B cell (primary cell): ENCODE data around the gene CD79B. TPM values are rescaled to one million over a fixed set of nuclear protein-coding genes. Genes with fewer than 3 reads are reported as not detected.

Source experiments
- ATAC-seq: fragments of 200-7000 bp; cut with Tn5 transposase; one replicate; pipeline ENCODE4 v1.10.0; 2021; ENCODE audit warnings: low read depth, mild to moderate bottlenecking, moderate number of reproducible peaks, moderate library complexity
- CTCF ChIA-PET: fragments of 350-600 bp; sonication (Branson Sonifier 250); formaldehyde crosslinking; loops from one replicate; lab custom pipeline; 2021; ENCODE audit warnings: antibody characterized with exemption, inconsistent platforms; lab: Charles Lee
- POLR2A ChIA-PET: fragments of 350-600 bp; sonication (Branson Sonifier 250); formaldehyde crosslinking; loops from one replicate; lab custom pipeline; 2021; ENCODE audit warnings: antibody characterized with exemption; lab: Charles Lee
- DNase-seq: peaks from one replicate; pipeline ENCODE4 v3.0.0; 2013
- H2AFZ ChIP-seq: 2 replicates; pipeline ENCODE4 v1.6.1; 2012; ENCODE audit warnings: mild to moderate bottlenecking, low read depth, low read length; ENCODE audit not compliant: insufficient read depth, poor library complexity, severe bottlenecking
- H3K27ac ChIP-seq, 2 donors: 1 replicate in 1 of 2; 2 replicates in 1 of 2; pipeline ENCODE4 v1.5.1; 2012 to 2013; ENCODE audit warnings: low read length in 2 of 2, mild to moderate bottlenecking in 2 of 2, moderate library complexity in 1 of 2
- H3K27me3 ChIP-seq, 4 experiments: fragments of 200-600 bp in 1 of 4; sonication (generic) in 1 of 4; replicated peaks in 1 of 4; 1 replicate in 2 of 4; 2 replicates in 2 of 4; pipeline versions ENCODE4 v1.6.1 to v1.7.0; 2013 to 2016; ENCODE audit warnings: low read length in 3 of 4, mild to moderate bottlenecking in 2 of 4, mixed read lengths in 1 of 4, moderate library complexity in 1 of 4; ENCODE audit not compliant: insufficient read depth in 4 of 4, control insufficient read depth in 3 of 4; ENCODE audit errors: control extremely low read depth in 1 of 4
- H3K36me3 ChIP-seq, 2 experiments: replicated peaks in 1 of 2; 1 replicate in 1 of 2; 2 replicates in 1 of 2; pipeline versions ENCODE4 v1.6.1 to v1.7.1; 2013; ENCODE audit warnings: low read length in 1 of 2; ENCODE audit not compliant: insufficient read depth in 2 of 2, control insufficient read depth in 1 of 2; ENCODE audit errors: control extremely low read depth in 1 of 2, extremely low read depth in 1 of 2
- H3K4me1 ChIP-seq, 2 donors: fragments of 200-600 bp in 1 of 2; sonication (generic) in 1 of 2; 1 replicate in 1 of 2; 2 replicates in 1 of 2; pipeline versions ENCODE4 v1.5.1 to v1.6.1; 2013 to 2017; ENCODE audit warnings: low read length in 2 of 2; ENCODE audit not compliant: control insufficient read depth in 2 of 2, insufficient read depth in 2 of 2
- H3K4me2 ChIP-seq: replicated peaks from 2 replicates; pipeline ENCODE3; 2012; ENCODE audit warnings: mild to moderate bottlenecking, low read depth, low read length; ENCODE audit not compliant: poor library complexity, severe bottlenecking
- H3K4me3 ChIP-seq, 5 experiments: fragments of 200-600 bp in 1 of 5; sonication (generic) in 1 of 5; 1 replicate in 3 of 5; 2 replicates in 2 of 5; pipeline versions ENCODE4 v1.5.1 to v1.7.0; 2011 to 2016; ENCODE audit warnings: low read length in 4 of 5, mild to moderate bottlenecking in 4 of 5, low read depth in 2 of 5, control low read depth in 1 of 5, moderate library complexity in 1 of 5; ENCODE audit not compliant: insufficient read depth in 1 of 5; ENCODE audit errors: control extremely low read depth in 1 of 5, extremely low read depth in 1 of 5
- H3K79me2 ChIP-seq: fragments of 200-600 bp; sonication (generic); one replicate; pipeline ENCODE4 v1.6.0; 2016; ENCODE audit warnings: low read length; ENCODE audit not compliant: control insufficient read depth, insufficient read depth
- H3K9ac ChIP-seq: fragments of 200-600 bp; sonication (generic); 2 replicates; pipeline ENCODE4 v1.6.1; 2017; ENCODE audit warnings: mild to moderate bottlenecking, low read length, moderate library complexity
- H3K9me3 ChIP-seq, 3 donors: one replicate each; pipeline versions ENCODE4 v1.6.1 to v1.7.1; 2013; ENCODE audit warnings: low read length in 2 of 3; ENCODE audit not compliant: control insufficient read depth in 2 of 3, insufficient read depth in 1 of 3; ENCODE audit errors: control extremely low read depth in 1 of 3
- H4K20me1 ChIP-seq: 2 replicates; pipeline ENCODE4 v1.6.0; 2012; ENCODE audit warnings: mild to moderate bottlenecking, low read length; ENCODE audit not compliant: insufficient read depth, control insufficient read depth, poor library complexity, severe bottlenecking
- H3K27ac Mint-ChIP-seq: one replicate; pipeline ENCODE4 v1.8.0; 2021; ENCODE audit warnings: mixed read lengths
- H3K27me3 Mint-ChIP-seq: one replicate; pipeline ENCODE4 v1.8.0; 2021; ENCODE audit warnings: mixed read lengths
- H3K4me1 Mint-ChIP-seq: one replicate; pipeline ENCODE4 v1.8.0; 2021; ENCODE audit warnings: mixed read lengths
- H3K4me3 Mint-ChIP-seq: one replicate; pipeline ENCODE4 v1.8.0; 2021; ENCODE audit warnings: mixed read lengths
- H3K9me3 Mint-ChIP-seq: one replicate; pipeline ENCODE4 v1.8.0; 2022; ENCODE audit warnings: mixed read lengths; ENCODE audit not compliant: insufficient read depth
- EZH2 ChIP-seq: IDR thresholded peaks from 2 replicates; pipeline ENCODE4 v1.6.1; 2012; ENCODE audit warnings: borderline replicate concordance, low read depth, mild to moderate bottlenecking, moderate library complexity, low read length; ENCODE audit not compliant: insufficient read depth, poor library complexity, severe bottlenecking
- WGBS: methylation state at CpG from one replicate; pipeline ENCODE4 v1.1.5; 2013; ENCODE audit warnings: missing lambda C conversion rate; ENCODE audit not compliant: insufficient coverage; 5-methylcytosine and 5-hydroxymethylcytosine counted together
- intact Hi-C: fragments of 100-400 bp; cut with micrococcal nuclease; formaldehyde crosslinking; loops from one replicate; pipeline ENCODE4 v1.10.0; 2022
- polyA plus RNA-seq: library from polyadenylated mRNA; depleted of rRNA; stranded (reverse); fragments of >200 nt; gene quantifications from 2 replicates; pipeline ENCODE4 v1.2.3, GENCODE V29; 2012
- total RNA-seq, 2 donors: library from RNA; stranded (reverse); fragments of 120-200 nt in 1 of 2; gene quantifications; 1 replicate in 1 of 2; 2 replicates in 1 of 2; pipeline versions ENCODE4 v1.2.3 to v1.2.4, GENCODE V29; 2013 to 2022
- TF ChIP-seq, protein P1 (sequence below): fragments of 200-600 bp; IDR thresholded peaks from one replicate; pipeline ENCODE4 v1.8.0; 2022; ENCODE audit warnings: antibody characterized with exemption, mild to moderate bottlenecking

The CD79B gene
- total and polyA plus RNA-seq, 2 donors (not counting 1 experiment from before 2014, with no cell fraction given), result 891 to 1,100 TPM

DNA sequence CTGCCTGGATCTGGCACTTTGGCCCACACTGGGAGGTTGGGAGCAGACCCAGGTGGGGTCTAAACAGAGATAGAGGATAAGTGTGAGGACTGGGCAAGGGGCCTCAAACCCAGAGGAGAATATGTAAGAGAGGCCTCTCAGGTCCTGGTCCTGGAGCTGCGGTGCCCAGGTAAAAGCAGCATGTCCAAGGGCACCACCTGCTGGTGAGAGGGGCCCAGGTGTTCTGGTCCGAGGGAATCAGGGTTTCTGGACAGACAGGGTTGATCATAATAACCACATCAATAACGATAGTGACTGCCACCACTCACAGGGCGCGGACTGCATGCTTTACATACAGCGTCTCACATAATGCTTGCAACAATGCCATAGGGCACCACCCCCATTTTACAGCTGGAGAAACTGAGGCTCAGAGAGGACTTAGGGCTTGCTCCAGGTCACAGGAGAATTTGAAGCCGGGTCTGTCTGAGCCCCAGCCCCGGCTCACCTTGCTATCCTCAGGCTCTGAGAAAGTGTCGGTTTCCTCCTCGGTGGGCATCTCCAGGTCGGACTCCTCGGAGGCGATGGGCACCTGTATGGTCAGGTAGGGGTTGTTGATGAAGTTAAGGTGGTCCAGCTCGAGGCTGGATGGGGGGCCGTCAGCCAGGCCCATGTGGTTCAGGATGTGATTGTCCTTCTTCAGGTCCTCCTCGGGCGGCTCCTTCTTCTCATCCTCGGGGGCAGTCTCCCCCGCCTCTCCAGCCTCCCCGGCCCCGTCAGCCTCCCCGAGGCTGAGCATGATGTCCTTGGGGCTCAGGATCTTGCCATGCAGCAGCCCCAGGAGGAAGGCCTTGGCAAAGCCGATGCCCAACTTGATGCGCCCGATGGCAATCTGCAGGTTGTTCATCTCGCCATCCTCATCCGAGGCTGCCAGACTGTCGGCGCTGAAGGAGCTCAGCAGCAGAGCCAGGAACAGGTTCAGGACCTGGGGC, 19.1 kb upstream of the CD79B start:
- intact Hi-C loops, result loop anchor here (1.0 to 5.0 kb wide), 3 partner anchors 32 to 181 kb away; partner anchors contain the start of gene ERN1
- WGBS, result 93% methylated on average over 25 of the region's 29 CpGs
- H2AFZ ChIP-seq, result no peak overlapping the region
- H3K9me3 ChIP-seq, result no peaks in the 10 kb centered on the region
- H3K27ac ChIP-seq, result no peak overlapping the region
- H3K4me1 Mint-ChIP-seq, result peaks cover 42% of the 10 kb centered on the region
- no peak overlapping the region for H3K4me3 ChIP-seq
- H3K36me3 ChIP-seq, result no peaks in the 10 kb centered on the region
- H3K27ac Mint-ChIP-seq, result peak overlapping the region; percentile 73
- no peaks in the 10 kb centered on the region for H3K27me3 Mint-ChIP-seq
- H3K79me2 ChIP-seq, result peaks cover 26% of the 10 kb centered on the region
- no peaks in the 10 kb centered on the region for H4K20me1 ChIP-seq
- no peaks in the 10 kb centered on the region for H3K27me3 ChIP-seq
- DNase-seq (peak; percentile 80), ATAC-seq (no peak)
- ChIA-PET POLR2A (interaction anchor here (0.6 to 3.0 kb wide), 9 partner anchors 20 to 74 kb away, joined by 3 to 21 read pairs (median 6); partner anchors contain the start of genes CD79B, GH1 and ICAM2), CTCF (interaction anchor here (0.6 to 14.6 kb wide), 25 partner anchors 11 to 182 kb away, joined by 3 to 504 read pairs (median 4); partner anchors contain the start of genes CD79B, CSHL1, ERN1 and GH1)
- TF ChIP-seq, protein P1, sequence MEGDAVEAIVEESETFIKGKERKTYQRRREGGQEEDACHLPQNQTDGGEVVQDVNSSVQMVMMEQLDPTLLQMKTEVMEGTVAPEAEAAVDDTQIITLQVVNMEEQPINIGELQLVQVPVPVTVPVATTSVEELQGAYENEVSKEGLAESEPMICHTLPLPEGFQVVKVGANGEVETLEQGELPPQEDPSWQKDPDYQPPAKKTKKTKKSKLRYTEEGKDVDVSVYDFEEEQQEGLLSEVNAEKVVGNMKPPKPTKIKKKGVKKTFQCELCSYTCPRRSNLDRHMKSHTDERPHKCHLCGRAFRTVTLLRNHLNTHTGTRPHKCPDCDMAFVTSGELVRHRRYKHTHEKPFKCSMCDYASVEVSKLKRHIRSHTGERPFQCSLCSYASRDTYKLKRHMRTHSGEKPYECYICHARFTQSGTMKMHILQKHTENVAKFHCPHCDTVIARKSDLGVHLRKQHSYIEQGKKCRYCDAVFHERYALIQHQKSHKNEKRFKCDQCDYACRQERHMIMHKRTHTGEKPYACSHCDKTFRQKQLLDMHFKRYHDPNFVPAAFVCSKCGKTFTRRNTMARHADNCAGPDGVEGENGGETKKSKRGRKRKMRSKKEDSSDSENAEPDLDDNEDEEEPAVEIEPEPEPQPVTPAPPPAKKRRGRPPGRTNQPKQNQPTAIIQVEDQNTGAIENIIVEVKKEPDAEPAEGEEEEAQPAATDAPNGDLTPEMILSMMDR, result peak; percentile 60
- no peak for TF ChIP-seq EZH2
- peak overlapping the region; percentile 27 for H3K4me2 ChIP-seq
- peak overlapping the region; percentile 10 for H3K4me3 Mint-ChIP-seq
- H3K9ac ChIP-seq, result no peak overlapping the region
- no peaks in the 10 kb centered on the region for H3K9me3 Mint-ChIP-seq
- peaks cover 46 to 86% of the 10 kb centered on the region in 2 donors for H3K4me1 ChIP-seq
